GM10266 (cell line): Measurements from ENCODE around the gene SMARCE1.

ENCODE experiments used
- DNase-seq: peaks from one replicate; pipeline ENCODE4 v3.0.0; 2012; ENCODE audit errors: extremely low spot score
- TF ChIP-seq, protein P1 (sequence below): IDR thresholded peaks from 2 replicates; pipeline ENCODE4 v1.5.1; 2012; ENCODE audit warnings: mild to moderate bottlenecking, low read depth; ENCODE audit not compliant: control insufficient read depth, insufficient read depth; ENCODE audit errors: missing control alignments

Gene SMARCE1

DNA sequence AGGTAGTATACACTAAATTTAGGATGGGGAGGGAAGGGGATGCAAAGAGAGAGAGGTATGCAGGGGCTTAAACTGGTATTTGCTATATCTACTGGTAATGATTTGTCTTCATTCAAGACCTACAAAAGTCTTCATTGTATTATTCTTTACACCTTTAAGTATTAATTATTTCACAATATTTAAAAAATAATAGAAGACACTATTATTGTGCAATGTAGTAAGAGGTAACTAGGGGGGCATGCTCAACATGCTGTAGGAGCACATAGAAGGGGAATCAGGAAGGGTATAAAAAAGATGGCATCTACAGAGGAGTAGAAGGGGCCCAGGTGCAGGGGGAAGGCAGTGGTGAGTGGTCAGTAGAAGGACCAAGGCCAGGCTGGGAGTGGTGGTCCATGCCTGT lies 67.5 kb downstream of the SMARCE1 start:
- TF ChIP-seq, protein P1, sequence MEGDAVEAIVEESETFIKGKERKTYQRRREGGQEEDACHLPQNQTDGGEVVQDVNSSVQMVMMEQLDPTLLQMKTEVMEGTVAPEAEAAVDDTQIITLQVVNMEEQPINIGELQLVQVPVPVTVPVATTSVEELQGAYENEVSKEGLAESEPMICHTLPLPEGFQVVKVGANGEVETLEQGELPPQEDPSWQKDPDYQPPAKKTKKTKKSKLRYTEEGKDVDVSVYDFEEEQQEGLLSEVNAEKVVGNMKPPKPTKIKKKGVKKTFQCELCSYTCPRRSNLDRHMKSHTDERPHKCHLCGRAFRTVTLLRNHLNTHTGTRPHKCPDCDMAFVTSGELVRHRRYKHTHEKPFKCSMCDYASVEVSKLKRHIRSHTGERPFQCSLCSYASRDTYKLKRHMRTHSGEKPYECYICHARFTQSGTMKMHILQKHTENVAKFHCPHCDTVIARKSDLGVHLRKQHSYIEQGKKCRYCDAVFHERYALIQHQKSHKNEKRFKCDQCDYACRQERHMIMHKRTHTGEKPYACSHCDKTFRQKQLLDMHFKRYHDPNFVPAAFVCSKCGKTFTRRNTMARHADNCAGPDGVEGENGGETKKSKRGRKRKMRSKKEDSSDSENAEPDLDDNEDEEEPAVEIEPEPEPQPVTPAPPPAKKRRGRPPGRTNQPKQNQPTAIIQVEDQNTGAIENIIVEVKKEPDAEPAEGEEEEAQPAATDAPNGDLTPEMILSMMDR, result no peak
- no peak for DNase-seq

DNA sequence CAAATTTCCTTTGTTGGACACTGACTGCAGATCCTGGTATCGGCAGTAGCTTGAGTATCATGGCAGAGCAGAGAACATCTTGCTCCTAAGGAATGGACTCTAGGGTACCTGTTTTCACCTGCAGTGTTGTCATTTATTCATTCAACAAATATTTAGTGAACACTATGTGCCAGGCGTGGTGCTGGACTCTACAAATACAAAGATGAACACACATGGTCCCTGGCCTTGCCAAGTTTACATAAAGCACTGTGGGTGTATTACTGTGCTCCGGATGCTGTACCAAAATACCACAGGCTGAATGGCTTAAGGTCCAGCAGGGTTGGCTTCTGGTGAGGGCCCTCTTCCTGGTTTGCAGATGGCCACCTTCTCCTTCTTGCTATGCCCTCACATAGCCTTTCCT lies 68.1 kb downstream of the SMARCE1 start:
- DNase-seq, result no peak
- TF ChIP-seq, protein P1, result no peak

DNA sequence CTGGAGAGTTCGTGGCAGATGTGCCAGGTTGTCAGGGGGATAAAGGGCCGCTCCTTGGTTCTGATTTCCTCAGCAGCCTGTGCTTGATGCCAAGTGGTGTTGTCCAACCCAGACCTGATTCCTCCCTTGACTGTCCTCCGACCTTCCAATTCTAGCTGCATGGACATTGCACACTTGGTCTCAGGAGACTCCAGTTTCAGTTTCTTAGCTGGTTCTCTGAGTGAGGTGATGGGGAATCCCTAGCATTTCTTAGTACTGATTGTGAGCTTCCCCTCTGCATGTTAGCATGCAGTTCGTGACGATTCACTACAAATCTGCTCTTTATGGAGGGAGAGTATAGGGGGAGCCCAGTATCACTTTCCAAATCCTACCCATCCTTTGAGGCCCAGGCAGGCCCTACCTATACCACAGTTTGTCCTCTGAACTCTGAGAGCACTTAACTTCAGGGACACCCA lies 70.0 kb downstream of the SMARCE1 start:
- peak; percentile 62 for DNase-seq

GRCh38 chr17:40576113-40576740 lies 71.4 kb downstream of the SMARCE1 start:
- TF ChIP-seq, protein P1, result no peak
- no peak for DNase-seq

More for the DNA sequence above, 70.0 kb downstream of the SMARCE1 start:
- TF ChIP-seq, protein P1, result no peak
